ENCODE results near the gene RDX.

The RDX gene

DNA sequence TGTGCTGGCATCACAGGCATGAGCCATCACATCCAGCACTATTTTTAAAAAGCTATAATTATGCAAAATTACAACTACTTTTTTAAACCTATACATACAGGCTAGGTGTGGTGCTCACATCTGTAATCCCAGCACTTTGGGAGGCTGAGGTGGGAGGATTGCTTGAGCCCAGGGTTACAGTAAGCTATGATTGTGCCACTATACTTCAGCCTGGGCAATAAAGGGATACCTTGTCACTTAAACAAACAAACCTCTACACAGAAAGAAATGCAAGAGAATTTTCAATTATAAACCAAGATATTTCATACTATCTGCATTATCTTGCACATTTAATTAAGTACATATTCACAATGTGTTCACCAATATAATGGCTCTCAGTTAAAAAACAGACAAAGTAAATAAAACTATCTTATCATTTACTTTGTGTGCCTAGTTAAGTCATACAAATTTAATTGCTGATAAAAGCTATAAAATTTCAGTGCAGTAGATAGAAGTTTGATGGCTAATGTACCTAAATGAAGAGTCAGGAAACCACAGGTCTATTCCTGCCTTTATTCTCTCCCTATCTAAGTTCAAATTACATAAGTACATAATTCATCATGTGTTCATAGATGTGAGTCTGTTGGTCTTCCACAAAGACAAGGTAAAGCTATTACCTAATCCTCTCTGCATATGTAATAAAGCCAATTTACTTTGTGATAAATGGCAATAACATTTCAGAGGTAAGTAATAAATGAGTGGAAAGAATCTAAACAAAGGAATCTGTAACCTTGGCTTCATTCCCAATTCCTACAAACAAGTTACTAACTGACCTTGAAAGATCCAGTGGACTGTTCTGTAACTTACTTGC, 9.0 kb upstream of the RDX start:
- no peak overlapping the region for H3K4me3 ChIP-seq (replicated peaks; ENCODE audit: low read depth, low read length)
- TF ChIP-seq CTCF (IDR thresholded peaks at IDR 0.05; ENCODE audit: low read depth, low read length, missing control alignments) = no peak
- DNase-seq (ENCODE audit: extremely low read depth, low read depth) = no peak

DNA sequence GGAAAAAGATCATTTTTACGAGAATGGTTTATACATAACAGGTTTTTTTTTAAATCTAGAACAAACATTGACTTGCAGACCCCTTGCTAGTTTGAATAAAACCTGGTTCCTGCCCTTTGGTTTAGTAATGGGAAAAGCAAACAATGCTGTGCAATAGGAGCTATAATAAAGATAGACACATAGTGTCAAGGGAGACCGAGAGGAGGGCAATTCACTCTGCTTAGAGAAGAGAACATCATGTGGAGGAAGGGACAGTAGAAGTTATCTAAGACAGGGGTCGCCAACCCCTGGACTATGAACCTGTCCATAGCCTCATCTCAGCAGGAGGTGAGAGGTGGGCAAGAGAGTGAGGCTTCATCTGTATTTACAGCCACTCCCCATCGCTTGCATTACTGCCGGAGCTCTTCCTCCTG, 7.0 kb upstream of the RDX start:
- H3K4me3 ChIP-seq (replicated peaks; ENCODE audit: low read depth, low read length) = no peak overlapping the region
- DNase-seq (ENCODE audit: extremely low read depth, low read depth) = no peak
- TF ChIP-seq CTCF (IDR thresholded peaks at IDR 0.05; ENCODE audit: low read depth, low read length, missing control alignments) = no peak

GRCh38 chr11:110301577-110301976, 5.2 kb upstream of the RDX start:
- no peak for DNase-seq (ENCODE audit: extremely low read depth, low read depth)
- no peak overlapping the region for H3K4me3 ChIP-seq (replicated peaks; ENCODE audit: low read depth, low read length)
- no peak for TF ChIP-seq CTCF (IDR thresholded peaks at IDR 0.05; ENCODE audit: low read depth, low read length, missing control alignments)

GRCh38 chr11:110301032-110301431, 4.6 kb upstream of the RDX start:
- no peak for DNase-seq (ENCODE audit: extremely low read depth, low read depth)
- no peak overlapping the region for H3K4me3 ChIP-seq (replicated peaks; ENCODE audit: low read depth, low read length)
- no peak for TF ChIP-seq CTCF (IDR thresholded peaks at IDR 0.05; ENCODE audit: low read depth, low read length, missing control alignments)

- no peak for TF ChIP-seq CTCF (IDR thresholded peaks at IDR 0.05; ENCODE audit: low read depth, low read length, missing control alignments)
- H3K4me3 ChIP-seq (replicated peaks; ENCODE audit: low read depth, low read length) = no peak overlapping the region
- no peak for DNase-seq (ENCODE audit: extremely low read depth, low read depth)
Observed at GRCh38 chr11:110299006-110299785, 2.8 kb upstream of the RDX start.

DNA sequence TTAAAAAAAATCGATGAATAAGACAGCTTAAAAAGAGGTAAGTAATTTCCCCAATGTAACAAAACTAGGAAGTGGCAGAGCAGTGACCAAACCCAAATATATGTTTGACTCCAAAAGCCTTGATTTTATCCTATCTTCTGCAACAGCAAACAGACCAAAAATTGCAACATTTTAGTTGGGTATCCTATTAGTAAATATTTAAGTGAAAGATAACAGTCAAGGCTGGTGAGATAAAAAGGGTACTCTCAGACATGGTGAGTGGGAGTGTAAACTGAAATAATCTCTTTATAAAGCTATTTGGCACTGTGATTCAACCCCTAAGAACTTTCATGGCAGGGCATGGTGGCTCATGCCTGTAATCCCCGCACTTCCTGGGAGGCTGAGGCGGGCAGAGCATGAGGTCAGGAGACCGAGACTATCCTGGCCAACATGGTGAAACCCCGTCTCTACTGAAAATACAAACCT, 1.9 kb upstream of the RDX start:
- no peak overlapping the region for H3K4me3 ChIP-seq (replicated peaks; ENCODE audit: low read depth, low read length)
- no peak for DNase-seq (ENCODE audit: extremely low read depth, low read depth)

More for the DNA sequence above, 1.9 kb upstream of the RDX start:
- no peak for TF ChIP-seq CTCF (IDR thresholded peaks at IDR 0.05; ENCODE audit: low read depth, low read length, missing control alignments)
